MM.1S (cell line): ENCODE measurements around the gene ANKRD16.

Experiments used
- EZH2 ChIP-seq: fragments of 300-600 bp; sonication (generic); optimal IDR thresholded peaks from 2 replicates; pipeline ENCODE3; 2017; ENCODE audit warnings: low read depth, mild to moderate bottlenecking, antibody characterized with exemption, low read length, mixed read lengths
- EZH2phosphoT487 ChIP-seq: fragments of 300-600 bp; sonication (generic); IDR thresholded peaks from 2 replicates; pipeline ENCODE4 v1.6.1; 2018; ENCODE audit warnings: antibody characterized with exemption, low read length
- TF ChIP-seq, protein P1 (sequence below): fragments of 300-600 bp; sonication (generic); IDR thresholded peaks from 2 replicates; pipeline ENCODE4 v1.5.1; 2016; ENCODE audit warnings: antibody characterized with exemption, low read length, mixed read lengths

GRCh38 chr10:5858811-5859210 is 30.9 kb downstream of the ANKRD16 start:
- TF ChIP-seq, protein P1, sequence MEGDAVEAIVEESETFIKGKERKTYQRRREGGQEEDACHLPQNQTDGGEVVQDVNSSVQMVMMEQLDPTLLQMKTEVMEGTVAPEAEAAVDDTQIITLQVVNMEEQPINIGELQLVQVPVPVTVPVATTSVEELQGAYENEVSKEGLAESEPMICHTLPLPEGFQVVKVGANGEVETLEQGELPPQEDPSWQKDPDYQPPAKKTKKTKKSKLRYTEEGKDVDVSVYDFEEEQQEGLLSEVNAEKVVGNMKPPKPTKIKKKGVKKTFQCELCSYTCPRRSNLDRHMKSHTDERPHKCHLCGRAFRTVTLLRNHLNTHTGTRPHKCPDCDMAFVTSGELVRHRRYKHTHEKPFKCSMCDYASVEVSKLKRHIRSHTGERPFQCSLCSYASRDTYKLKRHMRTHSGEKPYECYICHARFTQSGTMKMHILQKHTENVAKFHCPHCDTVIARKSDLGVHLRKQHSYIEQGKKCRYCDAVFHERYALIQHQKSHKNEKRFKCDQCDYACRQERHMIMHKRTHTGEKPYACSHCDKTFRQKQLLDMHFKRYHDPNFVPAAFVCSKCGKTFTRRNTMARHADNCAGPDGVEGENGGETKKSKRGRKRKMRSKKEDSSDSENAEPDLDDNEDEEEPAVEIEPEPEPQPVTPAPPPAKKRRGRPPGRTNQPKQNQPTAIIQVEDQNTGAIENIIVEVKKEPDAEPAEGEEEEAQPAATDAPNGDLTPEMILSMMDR, result no peak
- TF ChIP-seq EZH2 (no peak), EZH2phosphoT487 (no peak)
